C1 segment of cervical spinal cord (tissue), 14 donors: ENCODE data around the gene CTU1.
A peak's percentile ranks its signal among the peaks of the same experiment; 100 is the strongest.

Experiments
- DNase-seq, 14 donors: peaks; one replicate each; lab custom pipeline; 2025; lab: John Stamatoyannopoulos, UW

The CTU1 gene

GRCh38 chr19:51131780-51132680, 23.8 kb upstream of the CTU1 start:
- peak in 4 of 14 donors; percentile 3 to 45 (median 22) for DNase-seq

- no peak for DNase-seq
Measured at GRCh38 chr19:51129716-51130115, 21.5 kb upstream of the CTU1 start.

- DNase-seq, result no peak
Measured at GRCh38 chr19:51128227-51128626, 20.0 kb upstream of the CTU1 start.

- peak in 2 of 14 donors; percentile 6 to 45 for DNase-seq
Measured at GRCh38 chr19:51127755-51128154, 19.5 kb upstream of the CTU1 start.

- DNase-seq, result no peak
Measured at GRCh38 chr19:51127032-51127431, 18.8 kb upstream of the CTU1 start.

GRCh38 chr19:51125421-51126075, 17.3 kb upstream of the CTU1 start:
- no peak for DNase-seq

- DNase-seq, result peak in 6 of 14 donors; percentile 13 to 46 (median 34)
Measured at GRCh38 chr19:51124729-51125128, 16.5 kb upstream of the CTU1 start, which contains the start of gene SIGLEC9. SIGLEC9 (plus strand) TSS chr19:51124906; CDS start chr19:51124975, 69 bp downstream.

- no peak for DNase-seq
Measured at GRCh38 chr19:51124216-51124615, 16.0 kb upstream of the CTU1 start.

- no peak for DNase-seq
Measured at GRCh38 chr19:51123802-51124201, 15.6 kb upstream of the CTU1 start.

GRCh38 chr19:51123381-51123800, 15.2 kb upstream of the CTU1 start:
- DNase-seq, result peak in 1 of 14 donors; percentile 11

GRCh38 chr19:51122112-51122981, 14.1 kb upstream of the CTU1 start:
- no peak for DNase-seq

GRCh38 chr19:51121257-51121656, 13.0 kb upstream of the CTU1 start:
- no peak for DNase-seq

- no peak for DNase-seq
Measured at GRCh38 chr19:51120160-51120559, 12.0 kb upstream of the CTU1 start.

GRCh38 chr19:51119611-51120010, 11.4 kb upstream of the CTU1 start:
- no peak for DNase-seq

- DNase-seq, result no peak
Measured at GRCh38 chr19:51119101-51119500, 10.9 kb upstream of the CTU1 start.

- DNase-seq, result no peak
Measured at GRCh38 chr19:51116736-51117286, 8.6 kb upstream of the CTU1 start.

- DNase-seq, result no peak
Measured at GRCh38 chr19:51114087-51114729, 6.0 kb upstream of the CTU1 start.

GRCh38 chr19:51111606-51112005, 3.4 kb upstream of the CTU1 start:
- no peak for DNase-seq

GRCh38 chr19:51110666-51110971, 2.4 kb upstream of the CTU1 start:
- DNase-seq, result no peak

GRCh38 chr19:51108805-51109146, 567 bp upstream of the CTU1 start:
- peak in 1 of 14 donors; percentile 59 for DNase-seq

- no peak for DNase-seq
Measured at GRCh38 chr19:51107406-51108065, 673 bp downstream of the CTU1 start.
